CD14-positive monocyte (primary cell): ENCODE data around the gene MEGF8. TPM values are rescaled to one million over a fixed set of nuclear protein-coding genes. Genes with fewer than 3 reads are reported as not detected.

ENCODE experiments used
- DNase-seq, 3 donors: peaks; one replicate each; pipeline ENCODE4 v3.0.0-alpha.2; 2011 to 2022
- H2AFZ ChIP-seq: 2 replicates; pipeline ENCODE4 v1.6.0; 2012; ENCODE audit warnings: mild to moderate bottlenecking, low read depth, low read length, inconsistent platforms; ENCODE audit not compliant: insufficient read depth, poor library complexity, severe bottlenecking
- H3K27ac ChIP-seq, 2 donors: 1 replicate in 1 of 2; 2 replicates in 1 of 2; pipeline ENCODE4 v1.5.1; 2012 to 2013; ENCODE audit warnings: low read length in 2 of 2, control low read depth in 1 of 2, inconsistent platforms in 1 of 2, low read depth in 1 of 2, mild to moderate bottlenecking in 1 of 2
- H3K27me3 ChIP-seq, 2 donors: one replicate each; pipeline versions ENCODE4 v1.6.0 to v1.6.1; 2011 to 2013; ENCODE audit warnings: low read length in 2 of 2; ENCODE audit not compliant: control insufficient read depth in 2 of 2, insufficient read depth in 2 of 2
- H3K36me3 ChIP-seq, 2 donors: replicated peaks in 1 of 2; 1 replicate in 1 of 2; 2 replicates in 1 of 2; pipeline versions ENCODE4 v1.5.1 to v1.6.1; 2012 to 2013; ENCODE audit warnings: low read length in 2 of 2, control low read depth in 1 of 2, inconsistent platforms in 1 of 2, mild to moderate bottlenecking in 1 of 2; ENCODE audit not compliant: insufficient read depth in 2 of 2, control insufficient read depth in 1 of 2
- H3K4me1 ChIP-seq, 2 donors: 1 replicate in 1 of 2; 2 replicates in 1 of 2; pipeline versions ENCODE4 v1.5.1 to v1.6.1; 2012 to 2013; ENCODE audit warnings: low read length in 2 of 2, control low read depth in 1 of 2, inconsistent platforms in 1 of 2, mild to moderate bottlenecking in 1 of 2, moderate library complexity in 1 of 2; ENCODE audit not compliant: insufficient read depth in 2 of 2, control insufficient read depth in 1 of 2
- H3K4me2 ChIP-seq: replicated peaks from 2 replicates; pipeline ENCODE3; 2012; ENCODE audit warnings: low read length, moderate library complexity, mild to moderate bottlenecking; ENCODE audit not compliant: poor library complexity, severe bottlenecking; ENCODE audit errors: extremely low read depth
- H3K4me3 ChIP-seq, 3 experiments: fragments of 200-600 bp in 1 of 3; sonication (generic) in 1 of 3; replicated peaks in 1 of 3; 1 replicate in 2 of 3; 2 replicates in 1 of 3; pipeline ENCODE4 v1.5.1; 2011 to 2013; ENCODE audit warnings: low read length in 3 of 3, mild to moderate bottlenecking in 3 of 3, control low read depth in 2 of 3, low read depth in 2 of 3, inconsistent platforms in 1 of 3, moderate library complexity in 1 of 3
- H3K79me2 ChIP-seq: 2 replicates; pipeline ENCODE4 v1.6.0; 2012; ENCODE audit warnings: mild to moderate bottlenecking, control low read depth, inconsistent platforms, low read length, moderate library complexity; ENCODE audit not compliant: insufficient read depth
- H3K9ac ChIP-seq: 2 replicates; pipeline ENCODE4 v1.6.0; 2017; ENCODE audit warnings: low read length, mild to moderate bottlenecking; ENCODE audit not compliant: insufficient read depth, poor library complexity, severe bottlenecking
- H3K9me3 ChIP-seq, 2 donors: replicated peaks in 1 of 2; 1 replicate in 1 of 2; 2 replicates in 1 of 2; pipeline versions ENCODE4 v1.5.1 to v1.6.1; 2012 to 2013; ENCODE audit warnings: low read length in 2 of 2, control low read depth in 1 of 2; ENCODE audit not compliant: control insufficient read depth in 1 of 2, insufficient read depth in 1 of 2
- H4K20me1 ChIP-seq: 2 replicates; pipeline ENCODE4 v1.6.0; 2012; ENCODE audit warnings: mild to moderate bottlenecking, low read length, control low read depth, moderate library complexity; ENCODE audit not compliant: insufficient read depth
- H3K27ac Mint-ChIP-seq, 7 donors: one replicate each; pipeline ENCODE4 v1.8.0; 2020; ENCODE audit warnings: mild to moderate bottlenecking in 7 of 7, mixed read lengths in 7 of 7, moderate library complexity in 6 of 7, inconsistent platforms in 2 of 7
- H3K27me3 Mint-ChIP-seq, 3 donors: one replicate each; pipeline ENCODE4 v1.8.0; 2021 to 2022; ENCODE audit warnings: low read depth in 3 of 3, mild to moderate bottlenecking in 3 of 3, mixed read lengths in 3 of 3, moderate library complexity in 3 of 3, inconsistent platforms in 1 of 3
- H3K36me3 Mint-ChIP-seq, 2 donors: one replicate each; pipeline ENCODE4 v1.8.0; 2020; ENCODE audit warnings: mixed read lengths in 2 of 2, inconsistent platforms in 1 of 2, mild to moderate bottlenecking in 1 of 2
- H3K4me1 Mint-ChIP-seq: one replicate; pipeline ENCODE4 v1.8.0; 2020; ENCODE audit warnings: mild to moderate bottlenecking, mixed read lengths
- H3K4me3 Mint-ChIP-seq, 2 donors: one replicate each; pipeline ENCODE4 v1.8.0; 2020; ENCODE audit warnings: mild to moderate bottlenecking in 2 of 2, mixed read lengths in 2 of 2, moderate library complexity in 1 of 2
- H3K9me3 Mint-ChIP-seq, 7 donors: one replicate each; pipeline ENCODE4 v1.8.0; 2020 to 2022; ENCODE audit warnings: mixed read lengths in 7 of 7, mild to moderate bottlenecking in 6 of 7, moderate library complexity in 6 of 7, inconsistent platforms in 2 of 7
- CTCF ChIP-seq: fragments of 200-600 bp; IDR thresholded peaks from one replicate; pipeline ENCODE4 v1.8.0; 2022; ENCODE audit warnings: antibody characterized with exemption, mild to moderate bottlenecking
- WGBS: methylation state at CpG from one replicate; pipeline ENCODE4 v1.1.5; 2013; ENCODE audit warnings: missing lambda C conversion rate; ENCODE audit not compliant: insufficient coverage; 5-methylcytosine and 5-hydroxymethylcytosine counted together
- intact Hi-C, 2 donors: fragments of 100-400 bp; cut with micrococcal nuclease; formaldehyde crosslinking; loops; one replicate each; pipeline versions ENCODE4 v1.15.0 to v1.15.1; 2023
- polyA plus RNA-seq, 3 donors: library from polyadenylated mRNA; depleted of rRNA in 1 of 3; unstranded in 2 of 3; stranded (reverse) in 1 of 3; fragments of 300-500 nt in 2 of 3; fragments of >200 nt in 1 of 3; fragmentation: Illumina TruSeq in 2 of 3; gene quantifications; 1 replicate in 2 of 3; 2 replicates in 1 of 3; pipeline ENCODE4 v1.2.3, GENCODE V29; 2012 to 2021

Gene MEGF8
- polyA plus RNA-seq, 3 donors: 0.15 to 2.7 (median 0.27) TPM

GRCh38 chr19:42412661-42413076, 87.2 kb downstream of the MEGF8 start:
- H3K4me2 ChIP-seq: no peak overlapping the region
- H3K27ac Mint-ChIP-seq: no peak overlapping the region
- no peaks in the 10 kb centered on the region for H3K79me2 ChIP-seq
- H2AFZ ChIP-seq: no peak overlapping the region
- no peak overlapping the region for H3K9ac ChIP-seq
- no peak overlapping the region for H3K27ac ChIP-seq
- H3K4me3 ChIP-seq: no peak overlapping the region
- no peak for DNase-seq
- 94% methylated on average over 2 of the region's 4 CpGs for WGBS
- peaks cover 3 to 9% of the 10 kb centered on the region in 2 donors for H3K36me3 Mint-ChIP-seq
- H3K27me3 ChIP-seq: no peaks in the 10 kb centered on the region
- intact Hi-C loops: no loop called here
- peaks cover 0 to 8% (median 2%) of the 10 kb centered on the region in 3 donors for H3K27me3 Mint-ChIP-seq
- H3K4me1 Mint-ChIP-seq: no peaks in the 10 kb centered on the region
- peaks cover 0 to 2% (median 0%) of the 10 kb centered on the region in 7 donors for H3K9me3 Mint-ChIP-seq
- no peak for TF ChIP-seq CTCF
- H3K4me1 ChIP-seq: no peaks in the 10 kb centered on the region
- no peaks in the 10 kb centered on the region for H3K9me3 ChIP-seq
- no peaks in the 10 kb centered on the region for H4K20me1 ChIP-seq
- no peaks in the 10 kb centered on the region for H3K36me3 ChIP-seq
- H3K4me3 Mint-ChIP-seq: no peak overlapping the region

- intact Hi-C loops: no loop called here
- peaks cover 0 to 10% (median 4%) of the 10 kb centered on the region in 7 donors for H3K9me3 Mint-ChIP-seq
- WGBS: 84% methylated on average over 3 of the region's 6 CpGs
- H3K36me3 ChIP-seq: no peaks in the 10 kb centered on the region
- no peaks in the 10 kb centered on the region for H3K9me3 ChIP-seq
- no peaks in the 10 kb centered on the region for H4K20me1 ChIP-seq
- H3K4me2 ChIP-seq: no peak overlapping the region
- no peak overlapping the region for H3K27ac Mint-ChIP-seq
- peaks cover 23 to 32% (median 27%) of the 10 kb centered on the region in 3 donors for H3K27me3 Mint-ChIP-seq
- no peaks in the 10 kb centered on the region for H3K36me3 Mint-ChIP-seq
- no peak overlapping the region for H3K4me3 ChIP-seq
- H3K79me2 ChIP-seq: no peaks in the 10 kb centered on the region
- no peak overlapping the region for H3K4me3 Mint-ChIP-seq
- peaks cover 36% of the 10 kb centered on the region for H3K4me1 Mint-ChIP-seq
- peaks cover 23 to 37% of the 10 kb centered on the region in 2 donors for H3K4me1 ChIP-seq
- no peak overlapping the region for H2AFZ ChIP-seq
- TF ChIP-seq CTCF: no peak
- no peak overlapping the region for H3K9ac ChIP-seq
- no peak overlapping the region for H3K27ac ChIP-seq
- DNase-seq: no peak
- peaks cover 0 to 24% of the 10 kb centered on the region in 2 donors for H3K27me3 ChIP-seq
Measured at GRCh38 chr19:42419309-42419708, 93.9 kb downstream of the MEGF8 start.
